Retina (tissue), 1 donor: Measurements from ENCODE around the gene FLACC1.
A peak's percentile ranks its signal among the peaks of the same experiment; 100 is the strongest.

Source experiments
- DNase-seq: peaks from one replicate; pipeline ENCODE4 v3.0.0-alpha.2; 2016

Gene FLACC1

GRCh38 chr2:201273330-201273983 is 83.7 kb downstream of the FLACC1 start:
- no peak for DNase-seq

- DNase-seq: no peak
Measured at GRCh38 chr2:201271917-201272316, 85.2 kb downstream of the FLACC1 start.

GRCh38 chr2:201270293-201271001 is 86.7 kb downstream of the FLACC1 start:
- DNase-seq: no peak

GRCh38 chr2:201269764-201270163 is 87.4 kb downstream of the FLACC1 start:
- no peak for DNase-seq

GRCh38 chr2:201267278-201268030 is 89.7 kb downstream of the FLACC1 start:
- DNase-seq: no peak

- DNase-seq: no peak
Measured at GRCh38 chr2:201266629-201267028, 90.5 kb downstream of the FLACC1 start.

- no peak for DNase-seq
Measured at GRCh38 chr2:201264472-201265173, 92.5 kb downstream of the FLACC1 start.

GRCh38 chr2:201263779-201264178 is 93.4 kb downstream of the FLACC1 start:
- no peak for DNase-seq

GRCh38 chr2:201262718-201263117 is 94.4 kb downstream of the FLACC1 start:
- DNase-seq: no peak

- DNase-seq: no peak
Measured at GRCh38 chr2:201261906-201262305, 95.2 kb downstream of the FLACC1 start.

GRCh38 chr2:201261471-201261870 is 95.7 kb downstream of the FLACC1 start:
- no peak for DNase-seq

- no peak for DNase-seq
Measured at GRCh38 chr2:201260302-201260800, 96.8 kb downstream of the FLACC1 start, which contains the start of gene CASP8. CASP8 (plus strand) TSS chr2:201260536; CDS start chr2:201266487, 5,951 bp downstream.

- DNase-seq: no peak
Measured at GRCh38 chr2:201258666-201259615, 98.2 kb downstream of the FLACC1 start.

- DNase-seq: peak; percentile 9
Measured at GRCh38 chr2:201257956-201258665, 99.0 kb downstream of the FLACC1 start.

GRCh38 chr2:201257381-201257955 is 99.7 kb downstream of the FLACC1 start:
- DNase-seq: no peak

GRCh38 chr2:201256082-201256481 is 101.1 kb downstream of the FLACC1 start:
- no peak for DNase-seq

- DNase-seq: no peak
Measured at GRCh38 chr2:201255408-201256033, 101.6 kb downstream of the FLACC1 start.

- DNase-seq: no peak
Measured at GRCh38 chr2:201254081-201254730, 102.9 kb downstream of the FLACC1 start.

- DNase-seq: no peak
Measured at GRCh38 chr2:201250741-201251140, 106.4 kb downstream of the FLACC1 start.

GRCh38 chr2:201249889-201250288 is 107.3 kb downstream of the FLACC1 start:
- DNase-seq: no peak
